Thyroid gland (tissue), 4 donors: Measurements from ENCODE around the gene FKBP11.

ENCODE experiments used
- POLR2A ChIP-seq, 2 donors: fragments of 450-650 bp; IDR thresholded peaks; one replicate each; pipeline ENCODE4 v1.6.1; 2017; ENCODE audit warnings: antibody characterized with exemption in 2 of 2, mild to moderate bottlenecking in 2 of 2, moderate library complexity in 1 of 2
- TF ChIP-seq, protein P1 (sequence below), 6 experiments: fragments of 200-600 bp in 3 of 6; fragments of 450-650 bp in 3 of 6; sonication (generic) in 3 of 6; IDR thresholded peaks; one replicate each; pipeline ENCODE4 v1.5.1; 2016 to 2019; ENCODE audit warnings: antibody characterized with exemption in 6 of 6, mild to moderate bottlenecking in 2 of 6, inconsistent platforms in 1 of 6, moderate library complexity in 1 of 6

DNA sequence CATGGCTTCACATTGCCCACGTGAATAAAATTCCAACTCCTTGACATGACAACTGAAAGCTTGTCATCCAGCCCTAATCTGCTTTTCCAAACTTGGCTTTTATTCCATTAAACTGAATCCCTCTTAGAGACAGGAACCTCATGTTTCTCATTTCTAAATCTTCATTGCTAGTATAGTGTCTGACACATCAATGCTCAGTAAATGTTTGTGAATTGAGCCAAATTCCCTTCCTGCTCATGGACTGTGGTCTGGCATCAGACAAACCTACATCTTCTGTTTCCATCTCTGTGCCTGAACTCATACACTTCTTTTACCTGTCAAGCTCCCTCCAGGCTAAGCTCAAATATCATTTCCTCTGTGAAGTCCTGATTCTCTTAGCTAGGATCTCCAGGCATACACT is 4.3 kb upstream of the FKBP11 start:
- TF ChIP-seq, protein P1, sequence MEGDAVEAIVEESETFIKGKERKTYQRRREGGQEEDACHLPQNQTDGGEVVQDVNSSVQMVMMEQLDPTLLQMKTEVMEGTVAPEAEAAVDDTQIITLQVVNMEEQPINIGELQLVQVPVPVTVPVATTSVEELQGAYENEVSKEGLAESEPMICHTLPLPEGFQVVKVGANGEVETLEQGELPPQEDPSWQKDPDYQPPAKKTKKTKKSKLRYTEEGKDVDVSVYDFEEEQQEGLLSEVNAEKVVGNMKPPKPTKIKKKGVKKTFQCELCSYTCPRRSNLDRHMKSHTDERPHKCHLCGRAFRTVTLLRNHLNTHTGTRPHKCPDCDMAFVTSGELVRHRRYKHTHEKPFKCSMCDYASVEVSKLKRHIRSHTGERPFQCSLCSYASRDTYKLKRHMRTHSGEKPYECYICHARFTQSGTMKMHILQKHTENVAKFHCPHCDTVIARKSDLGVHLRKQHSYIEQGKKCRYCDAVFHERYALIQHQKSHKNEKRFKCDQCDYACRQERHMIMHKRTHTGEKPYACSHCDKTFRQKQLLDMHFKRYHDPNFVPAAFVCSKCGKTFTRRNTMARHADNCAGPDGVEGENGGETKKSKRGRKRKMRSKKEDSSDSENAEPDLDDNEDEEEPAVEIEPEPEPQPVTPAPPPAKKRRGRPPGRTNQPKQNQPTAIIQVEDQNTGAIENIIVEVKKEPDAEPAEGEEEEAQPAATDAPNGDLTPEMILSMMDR (IDR thresholded peaks at IDR 0.05) = no peak
- TF ChIP-seq POLR2A (IDR thresholded peaks at IDR 0.05) = no peak
